Measurements from ENCODE around the gene NIPSNAP2.
"Not testable (repeated sequence)": the region's sequence is repeated elsewhere in the genome, so short reads cannot be mapped to it uniquely, and the experiment has no call there.

Gene NIPSNAP2

DNA sequence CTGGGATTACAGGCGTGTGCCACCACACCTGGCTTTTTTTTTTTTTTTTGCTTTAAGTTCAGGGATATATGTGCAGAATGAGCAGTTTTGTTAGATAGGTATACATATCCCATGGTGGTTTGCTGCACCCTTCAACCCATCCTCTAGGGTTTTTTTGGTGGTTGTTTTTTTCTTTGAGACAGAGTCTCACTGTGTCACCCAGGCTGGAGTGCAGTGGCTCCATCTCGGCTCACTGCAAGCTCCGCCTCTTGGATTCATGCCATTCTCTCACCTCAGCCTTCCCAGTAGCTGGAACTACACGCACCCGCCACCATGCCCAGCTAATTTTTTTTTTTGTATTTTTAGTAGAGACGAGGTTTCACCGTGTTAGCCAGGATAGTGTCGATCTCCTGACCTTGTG is 84.4 kb downstream of the NIPSNAP2 start:
- not testable (repeated sequence) for DNase-seq
